ENCODE data around the gene CLCNKA.
A peak's percentile ranks its signal among the peaks of the same experiment; 100 is the strongest.

GRCh38 chr1:16055613-16056520 is 34.0 kb downstream of the CLCNKA start:
- TF ChIP-seq CTCF (IDR thresholded peaks at IDR 0.05) (peak; percentile 96), ZFX (IDR thresholded peaks at IDR 0.05; ENCODE audit: borderline replicate concordance) (no peak)
